OCI-LY1 (cell line): Measurements from ENCODE around the gene LSM14A.

Source experiments
- EZH2 ChIP-seq: fragments of 200-600 bp; sonication (generic), shearing (Covaris generic); IDR thresholded peaks from 2 replicates; pipeline ENCODE4 v1.8.0; 2017; ENCODE audit warnings: borderline replicate concordance, mixed run types, mild to moderate bottlenecking, antibody characterized with exemption, low read length, moderate library complexity, mixed read lengths
- TF ChIP-seq, protein P1 (sequence below): fragments of 200-600 bp; sonication (generic), shearing (Covaris generic); IDR thresholded peaks from 2 replicates; pipeline ENCODE4 v1.5.1; 2017; ENCODE audit warnings: mild to moderate bottlenecking, antibody characterized with exemption, low read length, moderate library complexity, mixed read lengths

GRCh38 chr19:34269081-34269480 is 96.8 kb downstream of the LSM14A start:
- TF ChIP-seq, protein P1, sequence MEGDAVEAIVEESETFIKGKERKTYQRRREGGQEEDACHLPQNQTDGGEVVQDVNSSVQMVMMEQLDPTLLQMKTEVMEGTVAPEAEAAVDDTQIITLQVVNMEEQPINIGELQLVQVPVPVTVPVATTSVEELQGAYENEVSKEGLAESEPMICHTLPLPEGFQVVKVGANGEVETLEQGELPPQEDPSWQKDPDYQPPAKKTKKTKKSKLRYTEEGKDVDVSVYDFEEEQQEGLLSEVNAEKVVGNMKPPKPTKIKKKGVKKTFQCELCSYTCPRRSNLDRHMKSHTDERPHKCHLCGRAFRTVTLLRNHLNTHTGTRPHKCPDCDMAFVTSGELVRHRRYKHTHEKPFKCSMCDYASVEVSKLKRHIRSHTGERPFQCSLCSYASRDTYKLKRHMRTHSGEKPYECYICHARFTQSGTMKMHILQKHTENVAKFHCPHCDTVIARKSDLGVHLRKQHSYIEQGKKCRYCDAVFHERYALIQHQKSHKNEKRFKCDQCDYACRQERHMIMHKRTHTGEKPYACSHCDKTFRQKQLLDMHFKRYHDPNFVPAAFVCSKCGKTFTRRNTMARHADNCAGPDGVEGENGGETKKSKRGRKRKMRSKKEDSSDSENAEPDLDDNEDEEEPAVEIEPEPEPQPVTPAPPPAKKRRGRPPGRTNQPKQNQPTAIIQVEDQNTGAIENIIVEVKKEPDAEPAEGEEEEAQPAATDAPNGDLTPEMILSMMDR, result no peak
- TF ChIP-seq EZH2, result no peak
